OCI-LY3 (cell line): ENCODE data around the gene CCL20.

ENCODE experiments used
- H2AFZ ChIP-seq: fragments of 200-600, 300-600 bp; shearing (Covaris generic); 2 replicates; pipeline ENCODE4 v1.6.0; 2014; ENCODE audit warnings: antibody characterized with exemption, low read depth, low read length
- H3K27ac ChIP-seq: fragments of 200-600, 300-600 bp; sonication (generic); 2 replicates; pipeline ENCODE4 v1.5.1; 2014; ENCODE audit warnings: mild to moderate bottlenecking, low read length, moderate library complexity, mixed read lengths
- H3K27me3 ChIP-seq: fragments of 200-600, 300-600 bp; sonication (generic); 2 replicates; pipeline ENCODE4 v1.6.1; 2014; ENCODE audit warnings: low read depth, low read length, mixed read lengths
- H3K36me3 ChIP-seq: fragments of 200-600, 300-600 bp; sonication (generic); replicated peaks from 2 replicates; pipeline ENCODE3; 2014; ENCODE audit warnings: low read depth, low read length, mixed read lengths
- H3K4me1 ChIP-seq: fragments of 300-600, 200-600 bp; sonication (generic); 2 replicates; pipeline ENCODE4 v1.6.1; 2014; ENCODE audit warnings: low read length, mixed read lengths
- H3K4me2 ChIP-seq: fragments of 200-600, 300-600 bp; sonication (generic); 2 replicates; pipeline ENCODE4 v1.6.1; 2014; ENCODE audit warnings: low read length, mixed read lengths
- H3K4me3 ChIP-seq: fragments of 300-600, 200-600 bp; sonication (generic); 2 replicates; pipeline ENCODE4 v1.5.1; 2014; ENCODE audit warnings: antibody characterized with exemption, mild to moderate bottlenecking, low read length, moderate library complexity
- H3K79me2 ChIP-seq: fragments of 300-600, 200-600 bp; shearing (Covaris generic); 2 replicates; pipeline ENCODE4 v1.6.1; 2014; ENCODE audit warnings: mild to moderate bottlenecking, low read length, mixed read lengths
- H3K9ac ChIP-seq: fragments of 300-600, 200-600 bp; shearing (Covaris generic); 2 replicates; pipeline ENCODE4 v1.6.0; 2014; ENCODE audit warnings: mild to moderate bottlenecking, low read length, moderate library complexity
- H3K9me3 ChIP-seq: fragments of 200-600, 300-600 bp; shearing (Covaris generic); 2 replicates; pipeline ENCODE4 v1.6.1; 2014; ENCODE audit warnings: low read length, mixed read lengths; ENCODE audit not compliant: insufficient read depth
- H4K20me1 ChIP-seq: fragments of 200-600, 300-600 bp; sonication (generic); 2 replicates; pipeline ENCODE4 v1.6.1; 2016; ENCODE audit warnings: low read length, mixed read lengths; ENCODE audit not compliant: insufficient read depth
- EZH2phosphoT487 ChIP-seq: fragments of 200-600 bp; shearing (Covaris generic); IDR thresholded peaks from 2 replicates; pipeline ENCODE4 v1.6.1; 2018; ENCODE audit warnings: antibody characterized with exemption, mixed run types, low read depth
- TF ChIP-seq, protein P1 (sequence below): fragments of 200-600, 300-600 bp; sonication (generic); IDR thresholded peaks from 2 replicates; pipeline ENCODE4 v1.5.1; 2014; ENCODE audit warnings: antibody characterized with exemption, low read length, low read depth

The CCL20 gene

DNA sequence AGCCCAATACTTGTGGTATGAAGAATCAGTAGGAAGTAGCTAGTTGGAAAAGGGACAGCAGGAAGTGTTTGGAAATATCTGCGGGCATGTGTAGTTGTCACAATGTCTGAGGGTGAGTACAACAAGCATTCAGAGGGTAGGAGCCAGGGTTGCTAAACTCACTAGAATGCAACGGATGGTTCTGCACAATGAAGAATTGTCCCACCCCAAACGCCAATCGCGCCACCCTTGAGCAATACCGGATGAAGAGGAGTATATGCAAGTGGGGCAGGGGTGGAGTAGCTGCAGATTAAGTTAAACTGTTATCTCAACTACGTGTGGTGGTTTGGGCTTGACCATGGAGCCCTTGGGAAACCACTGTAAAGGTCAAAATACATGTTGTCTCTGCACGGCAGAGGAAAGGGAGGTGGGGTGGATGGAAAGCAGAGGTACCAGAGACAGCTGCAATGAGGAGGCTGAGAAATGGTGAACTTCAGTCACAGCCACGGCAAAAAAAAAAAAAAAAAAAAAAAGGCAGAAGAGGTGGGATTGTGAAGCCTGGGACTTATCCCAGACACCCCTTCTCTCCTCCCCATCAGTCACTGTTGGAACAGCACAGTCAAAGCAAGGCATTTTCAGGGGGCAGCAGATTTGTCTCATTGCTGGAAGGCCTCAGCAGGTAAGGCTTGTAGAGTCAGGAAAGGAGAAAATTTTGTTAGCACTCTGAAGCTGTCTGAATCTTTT is 5.2 kb downstream of the CCL20 start:
- Histone ChIP-seq H3K4me1 (no peaks in the 10 kb centered on the region), H3K4me2 (no peak overlapping the region), H3K4me3 (no peak overlapping the region), H2AFZ (no peak overlapping the region), H3K9ac (no peak overlapping the region), H3K36me3 (no peaks in the 10 kb centered on the region), H3K27me3 (no peaks in the 10 kb centered on the region), H4K20me1 (no peaks in the 10 kb centered on the region), H3K27ac (no peak overlapping the region), H3K9me3 (no peaks in the 10 kb centered on the region), H3K79me2 (no peaks in the 10 kb centered on the region)
- no peak for TF ChIP-seq EZH2phosphoT487
- TF ChIP-seq, protein P1, sequence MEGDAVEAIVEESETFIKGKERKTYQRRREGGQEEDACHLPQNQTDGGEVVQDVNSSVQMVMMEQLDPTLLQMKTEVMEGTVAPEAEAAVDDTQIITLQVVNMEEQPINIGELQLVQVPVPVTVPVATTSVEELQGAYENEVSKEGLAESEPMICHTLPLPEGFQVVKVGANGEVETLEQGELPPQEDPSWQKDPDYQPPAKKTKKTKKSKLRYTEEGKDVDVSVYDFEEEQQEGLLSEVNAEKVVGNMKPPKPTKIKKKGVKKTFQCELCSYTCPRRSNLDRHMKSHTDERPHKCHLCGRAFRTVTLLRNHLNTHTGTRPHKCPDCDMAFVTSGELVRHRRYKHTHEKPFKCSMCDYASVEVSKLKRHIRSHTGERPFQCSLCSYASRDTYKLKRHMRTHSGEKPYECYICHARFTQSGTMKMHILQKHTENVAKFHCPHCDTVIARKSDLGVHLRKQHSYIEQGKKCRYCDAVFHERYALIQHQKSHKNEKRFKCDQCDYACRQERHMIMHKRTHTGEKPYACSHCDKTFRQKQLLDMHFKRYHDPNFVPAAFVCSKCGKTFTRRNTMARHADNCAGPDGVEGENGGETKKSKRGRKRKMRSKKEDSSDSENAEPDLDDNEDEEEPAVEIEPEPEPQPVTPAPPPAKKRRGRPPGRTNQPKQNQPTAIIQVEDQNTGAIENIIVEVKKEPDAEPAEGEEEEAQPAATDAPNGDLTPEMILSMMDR, result no peak

- no peaks in the 10 kb centered on the region for H3K79me2 ChIP-seq
- H3K27ac ChIP-seq, result no peak overlapping the region
- no peak overlapping the region for H2AFZ ChIP-seq
- H3K9me3 ChIP-seq, result no peaks in the 10 kb centered on the region
- H4K20me1 ChIP-seq, result no peaks in the 10 kb centered on the region
- H3K36me3 ChIP-seq, result no peaks in the 10 kb centered on the region
- no peak overlapping the region for H3K9ac ChIP-seq
- no peak overlapping the region for H3K4me3 ChIP-seq
- no peak overlapping the region for H3K4me2 ChIP-seq
- H3K4me1 ChIP-seq, result no peaks in the 10 kb centered on the region
- no peak for TF ChIP-seq EZH2phosphoT487
- TF ChIP-seq, protein P1, result no peak
- no peaks in the 10 kb centered on the region for H3K27me3 ChIP-seq
Measured at GRCh38 chr2:227819398-227819697, 5.7 kb downstream of the CCL20 start.

DNA sequence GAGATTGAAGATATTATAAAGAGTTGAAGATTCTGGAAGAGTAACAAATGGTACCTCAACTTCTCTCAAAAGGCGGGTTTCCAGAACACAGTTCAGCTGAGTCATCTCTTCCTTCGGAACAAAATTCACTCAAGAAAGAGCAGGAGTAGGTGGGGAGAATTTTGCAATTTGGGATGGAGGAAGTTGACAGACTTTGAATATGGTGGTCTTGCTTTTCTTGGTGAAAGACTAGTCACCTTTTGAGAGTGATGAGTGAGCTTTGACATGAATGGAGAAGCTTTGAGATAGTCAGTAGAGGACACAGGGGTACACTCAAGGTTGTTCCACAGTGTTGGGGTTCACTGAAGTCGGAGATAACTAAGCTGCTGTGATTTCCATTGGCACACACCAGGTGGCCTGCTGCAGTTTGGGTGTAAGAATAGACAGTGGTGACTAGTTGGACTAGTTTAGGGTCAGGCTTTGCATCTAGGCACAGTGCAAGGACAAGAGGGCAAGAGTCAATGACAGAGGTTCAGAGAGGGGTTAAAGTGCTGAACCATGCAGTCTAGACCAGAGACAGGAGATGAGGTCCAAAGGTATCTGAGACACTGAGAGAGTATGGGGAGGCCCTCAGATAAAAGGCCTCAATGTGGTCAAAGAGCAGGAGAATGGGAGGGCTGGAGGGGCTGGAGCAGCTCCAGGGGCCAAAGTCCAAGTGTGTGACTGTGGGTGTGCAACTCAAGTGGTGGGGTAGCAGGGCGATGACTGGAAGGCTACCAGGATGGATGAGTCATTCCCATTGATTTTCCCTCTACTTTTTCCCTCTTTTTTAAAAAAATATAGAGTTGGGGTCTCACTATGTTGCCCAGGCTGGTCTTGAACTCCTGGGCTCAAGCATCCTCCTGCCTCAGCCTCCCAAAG is 7.7 kb downstream of the CCL20 start:
- TF ChIP-seq EZH2phosphoT487, result no peak
- TF ChIP-seq, protein P1, result no peak
- Histone ChIP-seq H3K4me2 (no peak overlapping the region), H2AFZ (no peak overlapping the region), H3K27me3 (no peaks in the 10 kb centered on the region), H3K36me3 (no peaks in the 10 kb centered on the region), H3K27ac (no peak overlapping the region), H3K9ac (no peak overlapping the region), H3K79me2 (no peaks in the 10 kb centered on the region), H4K20me1 (no peaks in the 10 kb centered on the region), H3K4me3 (no peak overlapping the region), H3K9me3 (no peaks in the 10 kb centered on the region), H3K4me1 (no peaks in the 10 kb centered on the region)

GRCh38 chr2:227822416-227823003 is 8.9 kb downstream of the CCL20 start:
- Histone ChIP-seq H3K27me3 (no peaks in the 10 kb centered on the region), H3K4me1 (no peaks in the 10 kb centered on the region), H3K36me3 (no peaks in the 10 kb centered on the region), H2AFZ (no peak overlapping the region), H3K27ac (no peak overlapping the region), H3K79me2 (no peaks in the 10 kb centered on the region), H3K9me3 (no peaks in the 10 kb centered on the region), H4K20me1 (no peaks in the 10 kb centered on the region), H3K9ac (no peak overlapping the region), H3K4me2 (no peak overlapping the region), H3K4me3 (no peak overlapping the region)
- TF ChIP-seq EZH2phosphoT487, result no peak
- TF ChIP-seq, protein P1, result no peak
